Measurements from ENCODE around the gene GSX2. TPM values are rescaled to one million over a fixed set of nuclear protein-coding genes. Genes with fewer than 3 reads are reported as not detected.
"Not testable (repeated sequence)": the region's sequence is repeated elsewhere in the genome, so short reads cannot be mapped to it uniquely, and the experiment has no call there.

GSX2 gene
- total RNA-seq, 2 experiments from 2014 or later: not detected

DNA sequence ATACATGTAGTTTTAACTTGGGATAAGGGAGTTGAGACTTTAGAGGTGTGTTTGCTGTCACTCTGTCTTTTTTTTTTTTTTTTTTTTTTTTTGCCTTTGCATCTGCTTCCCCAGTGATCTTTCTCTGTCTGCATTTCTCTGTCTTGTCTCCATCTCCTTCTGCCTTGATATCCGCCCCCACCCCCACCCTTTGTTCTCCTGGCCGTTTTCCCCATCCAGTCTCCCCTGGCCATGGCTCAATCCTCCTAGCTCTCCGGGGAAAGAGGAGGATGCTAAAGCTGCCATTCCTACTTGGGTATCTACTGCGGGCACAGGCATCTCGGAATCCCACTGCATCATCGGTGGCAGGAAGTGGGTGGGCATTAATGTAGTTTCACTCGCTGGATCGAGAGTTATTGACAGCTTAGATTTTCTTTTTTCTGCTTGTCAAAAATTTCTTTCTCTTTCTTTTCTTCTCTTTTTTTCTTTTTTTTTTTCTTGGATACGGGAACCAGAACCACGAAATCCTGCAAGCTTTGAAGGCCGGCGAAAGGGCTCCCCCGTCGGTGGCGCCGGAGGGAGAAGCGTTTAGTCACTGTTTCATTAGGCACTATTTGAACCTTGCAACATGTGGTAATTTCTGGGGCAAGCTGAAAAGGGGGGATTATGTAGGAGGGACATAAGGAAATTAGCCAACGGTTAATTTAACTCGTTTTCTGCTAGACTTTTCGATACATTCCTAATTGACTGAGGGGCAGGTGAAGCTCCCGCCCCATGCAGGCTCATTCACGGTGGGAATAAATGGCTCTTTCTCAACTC lies 8.2 kb downstream of the GSX2 start:
- POLR2A ChIA-PET: interaction anchor here (0.9 kb wide), 1 partner anchor 45 kb away, joined by 3 read pairs; no protein-coding TSS in a partner anchor
- no peaks in the 10 kb centered on the region for H3K36me3 Mint-ChIP-seq (ENCODE audit: low read depth)
- CTCF ChIA-PET: interaction anchor here (1.1 kb wide), 2 partner anchors 9 to 17 kb away, joined by 3 read pairs; no protein-coding TSS in a partner anchor
- Histone ChIP-seq H3K4me3 (ENCODE audit: low read length) (peak overlapping the region; percentile 15), H3K27ac (ENCODE audit: low read depth in 1 of 2, low read length in 2 of 2) (no peak overlapping the region), H3K27me3 (ENCODE audit: control insufficient read depth in 1 of 2, insufficient read depth in 2 of 2, low read length in 2 of 2) (peaks cover 63 to 92% of the 10 kb centered on the region in 2 experiments), H3K4me1 (ENCODE audit: insufficient read depth, low read length) (peaks cover 28% of the 10 kb centered on the region), H3K9me3 (ENCODE audit: control insufficient read depth in 1 of 2, insufficient read depth in 1 of 2, low read length in 2 of 2) (peaks cover 0 to 22% of the 10 kb centered on the region in 2 experiments), H3K36me3 (ENCODE audit: insufficient read depth, low read length) (no peaks in the 10 kb centered on the region)
- H3K9me3 Mint-ChIP-seq: no peaks in the 10 kb centered on the region
- peaks cover 95% of the 10 kb centered on the region for H3K27me3 Mint-ChIP-seq
- peak overlapping the region; percentile 80 for H3K4me3 Mint-ChIP-seq
- intact Hi-C loops (cut with DNase I, micrococcal nuclease): no loop called here
- H3K4me1 Mint-ChIP-seq (ENCODE audit: low read depth): peaks cover 43% of the 10 kb centered on the region
- DNase-seq (no peak), ATAC-seq (ENCODE audit: poor library complexity) (peak; percentile 57)
- no peak overlapping the region for H3K27ac Mint-ChIP-seq
- TF ChIP-seq, protein P1, sequence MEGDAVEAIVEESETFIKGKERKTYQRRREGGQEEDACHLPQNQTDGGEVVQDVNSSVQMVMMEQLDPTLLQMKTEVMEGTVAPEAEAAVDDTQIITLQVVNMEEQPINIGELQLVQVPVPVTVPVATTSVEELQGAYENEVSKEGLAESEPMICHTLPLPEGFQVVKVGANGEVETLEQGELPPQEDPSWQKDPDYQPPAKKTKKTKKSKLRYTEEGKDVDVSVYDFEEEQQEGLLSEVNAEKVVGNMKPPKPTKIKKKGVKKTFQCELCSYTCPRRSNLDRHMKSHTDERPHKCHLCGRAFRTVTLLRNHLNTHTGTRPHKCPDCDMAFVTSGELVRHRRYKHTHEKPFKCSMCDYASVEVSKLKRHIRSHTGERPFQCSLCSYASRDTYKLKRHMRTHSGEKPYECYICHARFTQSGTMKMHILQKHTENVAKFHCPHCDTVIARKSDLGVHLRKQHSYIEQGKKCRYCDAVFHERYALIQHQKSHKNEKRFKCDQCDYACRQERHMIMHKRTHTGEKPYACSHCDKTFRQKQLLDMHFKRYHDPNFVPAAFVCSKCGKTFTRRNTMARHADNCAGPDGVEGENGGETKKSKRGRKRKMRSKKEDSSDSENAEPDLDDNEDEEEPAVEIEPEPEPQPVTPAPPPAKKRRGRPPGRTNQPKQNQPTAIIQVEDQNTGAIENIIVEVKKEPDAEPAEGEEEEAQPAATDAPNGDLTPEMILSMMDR (IDR thresholded peaks at IDR 0.05): no peak

- intact Hi-C loops (cut with DNase I, micrococcal nuclease): no loop called here
- no peak overlapping the region for H3K4me3 ChIP-seq (ENCODE audit: low read length)
- H3K27ac ChIP-seq (ENCODE audit: low read depth in 1 of 2, low read length in 2 of 2): no peak overlapping the region
- DNase-seq: no peak
- H3K4me3 Mint-ChIP-seq: peak overlapping the region; percentile 22
- no peaks in the 10 kb centered on the region for H3K36me3 Mint-ChIP-seq (ENCODE audit: low read depth)
- no peaks in the 10 kb centered on the region for H3K9me3 Mint-ChIP-seq
- H3K36me3 ChIP-seq (ENCODE audit: insufficient read depth, low read length): no peaks in the 10 kb centered on the region
- peaks cover 89% of the 10 kb centered on the region for H3K27me3 Mint-ChIP-seq
- H3K4me1 ChIP-seq (ENCODE audit: insufficient read depth, low read length): peaks cover 19% of the 10 kb centered on the region
- H3K27me3 ChIP-seq (ENCODE audit: control insufficient read depth in 1 of 2, insufficient read depth in 2 of 2, low read length in 2 of 2): peaks cover 54 to 79% of the 10 kb centered on the region in 2 experiments
- H3K27ac Mint-ChIP-seq: no peak overlapping the region
- no peak for ATAC-seq (ENCODE audit: poor library complexity)
- POLR2A ChIA-PET: interaction anchor here (1.2 kb wide), 1 partner anchor 10 kb away, joined by 4 read pairs; the partner anchor contains the start of gene GSX2
- peaks cover 34% of the 10 kb centered on the region for H3K4me1 Mint-ChIP-seq (ENCODE audit: low read depth)
- TF ChIP-seq, protein P1 (IDR thresholded peaks at IDR 0.05): no peak
- peaks cover 0 to 13% of the 10 kb centered on the region in 2 experiments for H3K9me3 ChIP-seq (ENCODE audit: control insufficient read depth in 1 of 2, insufficient read depth in 1 of 2, low read length in 2 of 2)
- CTCF ChIA-PET: interaction anchor here (1.1 kb wide), 1 partner anchor 18 kb away, joined by 3 read pairs; no protein-coding TSS in a partner anchor
These were observed 9.5 kb downstream of the GSX2 start for GRCh38 chr4:54109241-54110018.

DNA sequence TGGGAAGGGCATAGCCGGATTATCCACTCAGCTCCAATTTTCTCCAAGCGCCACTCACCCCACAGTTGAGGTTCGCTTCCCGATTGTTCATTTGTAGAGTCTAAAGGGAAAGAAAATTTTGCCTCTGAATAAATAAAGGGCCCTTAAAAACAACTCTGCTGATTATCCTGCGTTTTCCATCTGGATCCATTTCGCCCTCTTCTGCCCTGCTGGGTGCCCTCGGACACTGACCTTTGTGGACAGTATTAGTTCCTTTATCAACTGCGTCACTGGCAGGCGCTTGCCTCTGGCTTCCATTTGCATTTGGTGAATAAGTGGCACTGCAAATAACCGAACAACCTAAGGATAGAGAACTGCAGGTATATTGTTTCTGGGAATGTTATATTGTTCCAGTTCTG lies 10.1 kb downstream of the GSX2 start:
- Mint-ChIP-seq H3K4me3 (peak overlapping the region; percentile 7), H3K27ac (no peak overlapping the region), H3K27me3 (peaks cover 89% of the 10 kb centered on the region), H3K36me3 (ENCODE audit: low read depth) (no peaks in the 10 kb centered on the region), H3K9me3 (no peaks in the 10 kb centered on the region), H3K4me1 (ENCODE audit: low read depth) (peaks cover 32% of the 10 kb centered on the region)
- Histone ChIP-seq H3K27me3 (ENCODE audit: control insufficient read depth in 1 of 2, insufficient read depth in 2 of 2, low read length in 2 of 2) (peaks cover 52 to 73% of the 10 kb centered on the region in 2 experiments), H3K27ac (ENCODE audit: low read depth in 1 of 2, low read length in 2 of 2) (no peak overlapping the region), H3K4me1 (ENCODE audit: insufficient read depth, low read length) (peaks cover 19% of the 10 kb centered on the region), H3K4me3 (ENCODE audit: low read length) (no peak overlapping the region), H3K9me3 (ENCODE audit: control insufficient read depth in 1 of 2, insufficient read depth in 1 of 2, low read length in 2 of 2) (peaks cover 0 to 13% of the 10 kb centered on the region in 2 experiments), H3K36me3 (ENCODE audit: insufficient read depth, low read length) (no peaks in the 10 kb centered on the region)
- ChIA-PET POLR2A (interaction anchor here (1.2 kb wide), 1 partner anchor 11 kb away, joined by 4 read pairs; the partner anchor contains the start of gene GSX2), CTCF (interaction anchor here (1.5 kb wide), 1 partner anchor 9 kb away, joined by 3 read pairs; no protein-coding TSS in a partner anchor)
- TF ChIP-seq, protein P1 (IDR thresholded peaks at IDR 0.05): no peak
- no peak for ATAC-seq (ENCODE audit: poor library complexity)
- intact Hi-C loops (cut with DNase I, micrococcal nuclease): no loop called here
- no peak for DNase-seq

DNA sequence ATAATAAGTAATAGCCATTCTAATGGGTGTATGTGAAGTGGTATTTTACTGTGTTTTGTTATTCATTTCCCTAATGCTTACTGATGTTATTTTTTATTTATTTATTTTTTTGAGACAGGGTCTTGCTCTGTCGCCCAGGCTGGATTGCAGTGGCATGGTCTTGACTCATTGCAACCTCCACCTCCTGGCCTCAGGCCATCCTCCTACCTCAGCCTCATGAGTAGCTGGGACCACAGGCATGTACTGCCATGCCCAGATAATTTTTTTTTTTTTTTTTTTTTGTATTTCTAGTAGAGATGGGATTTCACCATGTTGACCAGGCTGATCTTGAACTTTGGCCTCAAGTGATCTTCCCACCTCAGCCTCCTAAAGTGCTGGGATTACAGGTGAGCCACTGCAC lies 13.2 kb downstream of the GSX2 start:
- H3K4me3 Mint-ChIP-seq; DNase-seq; intact Hi-C loops (cut with DNase I, micrococcal nuclease); ATAC-seq (ENCODE audit: poor library complexity); H3K27ac Mint-ChIP-seq; H3K36me3 ChIP-seq (ENCODE audit: insufficient read depth, low read length); POLR2A ChIA-PET; H3K36me3 Mint-ChIP-seq (ENCODE audit: low read depth); H3K4me3 ChIP-seq (ENCODE audit: low read length); H3K27ac ChIP-seq (ENCODE audit: low read depth in 1 of 2, low read length in 2 of 2); H3K9me3 Mint-ChIP-seq; CTCF ChIA-PET; H3K9me3 ChIP-seq (ENCODE audit: control insufficient read depth in 1 of 2, insufficient read depth in 1 of 2, low read length in 2 of 2): not testable (repeated sequence)
- Histone ChIP-seq H3K4me1 (ENCODE audit: insufficient read depth, low read length) (peaks cover 16% of the 10 kb centered on the region), H3K27me3 (ENCODE audit: control insufficient read depth in 1 of 2, insufficient read depth in 2 of 2, low read length in 2 of 2) (peaks cover 35 to 41% of the 10 kb centered on the region in 2 experiments)
- peaks cover 22% of the 10 kb centered on the region for H3K4me1 Mint-ChIP-seq (ENCODE audit: low read depth)
- H3K27me3 Mint-ChIP-seq: peaks cover 85% of the 10 kb centered on the region
